PFSK-1 (cell line): ENCODE data around the gene TIMP3.

Experiments used
- POLR2AphosphoS5 ChIP-seq: IDR thresholded peaks from 2 replicates; pipeline ENCODE4 v1.6.1; 2012; ENCODE audit warnings: low read depth, mild to moderate bottlenecking, control low read depth, low read length, moderate library complexity
- TF ChIP-seq, protein P1 (sequence below), 2 experiments: IDR thresholded peaks; 2 replicates each; pipeline versions ENCODE4 v1.6.1 to v1.8.0; 2011 to 2012; ENCODE audit warnings: low read depth in 2 of 2, low read length in 2 of 2, control low read depth in 1 of 2, inconsistent platforms in 1 of 2, mild to moderate bottlenecking in 1 of 2, moderate library complexity in 1 of 2; ENCODE audit not compliant: insufficient read depth in 1 of 2

GRCh38 chr22:32809786-32810554, 8.5 kb downstream of the TIMP3 start:
- TF ChIP-seq, protein P1, sequence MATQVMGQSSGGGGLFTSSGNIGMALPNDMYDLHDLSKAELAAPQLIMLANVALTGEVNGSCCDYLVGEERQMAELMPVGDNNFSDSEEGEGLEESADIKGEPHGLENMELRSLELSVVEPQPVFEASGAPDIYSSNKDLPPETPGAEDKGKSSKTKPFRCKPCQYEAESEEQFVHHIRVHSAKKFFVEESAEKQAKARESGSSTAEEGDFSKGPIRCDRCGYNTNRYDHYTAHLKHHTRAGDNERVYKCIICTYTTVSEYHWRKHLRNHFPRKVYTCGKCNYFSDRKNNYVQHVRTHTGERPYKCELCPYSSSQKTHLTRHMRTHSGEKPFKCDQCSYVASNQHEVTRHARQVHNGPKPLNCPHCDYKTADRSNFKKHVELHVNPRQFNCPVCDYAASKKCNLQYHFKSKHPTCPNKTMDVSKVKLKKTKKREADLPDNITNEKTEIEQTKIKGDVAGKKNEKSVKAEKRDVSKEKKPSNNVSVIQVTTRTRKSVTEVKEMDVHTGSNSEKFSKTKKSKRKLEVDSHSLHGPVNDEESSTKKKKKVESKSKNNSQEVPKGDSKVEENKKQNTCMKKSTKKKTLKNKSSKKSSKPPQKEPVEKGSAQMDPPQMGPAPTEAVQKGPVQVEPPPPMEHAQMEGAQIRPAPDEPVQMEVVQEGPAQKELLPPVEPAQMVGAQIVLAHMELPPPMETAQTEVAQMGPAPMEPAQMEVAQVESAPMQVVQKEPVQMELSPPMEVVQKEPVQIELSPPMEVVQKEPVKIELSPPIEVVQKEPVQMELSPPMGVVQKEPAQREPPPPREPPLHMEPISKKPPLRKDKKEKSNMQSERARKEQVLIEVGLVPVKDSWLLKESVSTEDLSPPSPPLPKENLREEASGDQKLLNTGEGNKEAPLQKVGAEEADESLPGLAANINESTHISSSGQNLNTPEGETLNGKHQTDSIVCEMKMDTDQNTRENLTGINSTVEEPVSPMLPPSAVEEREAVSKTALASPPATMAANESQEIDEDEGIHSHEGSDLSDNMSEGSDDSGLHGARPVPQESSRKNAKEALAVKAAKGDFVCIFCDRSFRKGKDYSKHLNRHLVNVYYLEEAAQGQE (IDR thresholded peaks at IDR 0.05; ENCODE audit: insufficient read depth in 1 of 2, low read depth in 2 of 2, low read length in 2 of 2), result no peak
- no peak for TF ChIP-seq POLR2AphosphoS5
